Measurements from ENCODE around the gene IGFL3. TPM values are rescaled to one million over a fixed set of nuclear protein-coding genes. Genes with fewer than 3 reads are reported as not detected.
"Not testable (repeated sequence)": the region's sequence is repeated elsewhere in the genome, so short reads cannot be mapped to it uniquely, and the experiment has no call there.

The IGFL3 gene
- total RNA-seq, 6 experiments from 2014 or later = not detected

DNA sequence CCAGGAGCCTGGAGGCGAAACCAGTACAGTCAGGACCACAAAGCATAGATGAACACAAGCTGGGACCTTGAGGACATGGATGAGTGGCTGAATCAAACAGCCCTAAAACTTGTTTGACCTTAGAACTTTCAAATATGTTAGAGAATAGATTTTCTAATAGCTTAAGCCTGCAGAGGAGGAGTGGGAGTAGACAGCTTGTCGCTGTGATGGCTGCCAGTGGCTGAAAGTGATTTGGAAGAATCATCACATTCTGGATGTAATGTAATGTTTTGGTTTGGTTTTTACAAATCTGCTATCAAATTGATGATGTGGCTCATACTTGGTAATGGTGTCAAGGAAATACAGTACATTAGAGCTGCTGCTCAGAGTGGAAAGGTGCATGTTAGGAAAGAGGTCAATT is 12.0 kb downstream of the IGFL3 start:
- intact Hi-C loops (cut with DNase I) = no loop called here
- TF ChIP-seq POLR2A (IDR thresholded peaks at IDR 0.05) = no peak
- TF ChIP-seq, protein P1, sequence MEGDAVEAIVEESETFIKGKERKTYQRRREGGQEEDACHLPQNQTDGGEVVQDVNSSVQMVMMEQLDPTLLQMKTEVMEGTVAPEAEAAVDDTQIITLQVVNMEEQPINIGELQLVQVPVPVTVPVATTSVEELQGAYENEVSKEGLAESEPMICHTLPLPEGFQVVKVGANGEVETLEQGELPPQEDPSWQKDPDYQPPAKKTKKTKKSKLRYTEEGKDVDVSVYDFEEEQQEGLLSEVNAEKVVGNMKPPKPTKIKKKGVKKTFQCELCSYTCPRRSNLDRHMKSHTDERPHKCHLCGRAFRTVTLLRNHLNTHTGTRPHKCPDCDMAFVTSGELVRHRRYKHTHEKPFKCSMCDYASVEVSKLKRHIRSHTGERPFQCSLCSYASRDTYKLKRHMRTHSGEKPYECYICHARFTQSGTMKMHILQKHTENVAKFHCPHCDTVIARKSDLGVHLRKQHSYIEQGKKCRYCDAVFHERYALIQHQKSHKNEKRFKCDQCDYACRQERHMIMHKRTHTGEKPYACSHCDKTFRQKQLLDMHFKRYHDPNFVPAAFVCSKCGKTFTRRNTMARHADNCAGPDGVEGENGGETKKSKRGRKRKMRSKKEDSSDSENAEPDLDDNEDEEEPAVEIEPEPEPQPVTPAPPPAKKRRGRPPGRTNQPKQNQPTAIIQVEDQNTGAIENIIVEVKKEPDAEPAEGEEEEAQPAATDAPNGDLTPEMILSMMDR (IDR thresholded peaks at IDR 0.05) = no peak
- H3K4me3 ChIP-seq = no peak overlapping the region
- H3K9me3 ChIP-seq = no peaks in the 10 kb centered on the region
- no peaks in the 10 kb centered on the region for H3K4me1 ChIP-seq
- WGBS (ENCODE audit: insufficient coverage, low coverage, low lambda C conversion rate, missing lambda C conversion rate) = 49% methylated on average over 2 of the region's 2 CpGs
- H3K27ac ChIP-seq = no peak overlapping the region
- DNase-seq (no peak), ATAC-seq (no peak)
- H3K27me3 ChIP-seq = no peaks in the 10 kb centered on the region
- H3K36me3 ChIP-seq = no peaks in the 10 kb centered on the region

DNA sequence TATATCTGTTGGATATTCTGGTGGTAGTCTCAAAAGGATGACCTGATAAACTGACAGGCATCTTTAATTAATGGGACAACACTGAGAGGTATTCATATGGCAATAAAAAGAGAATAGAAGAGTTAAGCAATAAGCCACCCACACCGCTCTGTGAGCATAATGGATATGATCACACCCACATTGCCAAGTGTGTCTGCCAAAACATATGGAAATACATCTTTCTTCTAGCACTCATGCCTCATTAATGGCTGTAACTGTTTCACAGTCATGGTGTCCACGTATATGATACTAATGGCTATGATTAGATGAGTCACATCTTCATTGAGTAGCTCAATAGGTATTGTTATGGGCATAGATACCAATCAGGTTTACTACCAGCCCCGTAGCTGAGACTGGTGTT is 13.1 kb downstream of the IGFL3 start:
- no peak overlapping the region for H3K4me3 ChIP-seq
- H3K9me3 ChIP-seq = no peaks in the 10 kb centered on the region
- no peaks in the 10 kb centered on the region for H3K4me1 ChIP-seq
- ATAC-seq = no peak
- DNase-seq = no peak
- WGBS (ENCODE audit: insufficient coverage, low coverage, low lambda C conversion rate, missing lambda C conversion rate) = 50% methylated on average over 3 of the region's 3 CpGs
- intact Hi-C loops (cut with DNase I) = no loop called here
- no peaks in the 10 kb centered on the region for H3K27me3 ChIP-seq
- TF ChIP-seq POLR2A (IDR thresholded peaks at IDR 0.05) = no peak
- TF ChIP-seq, protein P1 (IDR thresholded peaks at IDR 0.05) = no peak
- H3K36me3 ChIP-seq = no peaks in the 10 kb centered on the region
- H3K27ac ChIP-seq = no peak overlapping the region

DNA sequence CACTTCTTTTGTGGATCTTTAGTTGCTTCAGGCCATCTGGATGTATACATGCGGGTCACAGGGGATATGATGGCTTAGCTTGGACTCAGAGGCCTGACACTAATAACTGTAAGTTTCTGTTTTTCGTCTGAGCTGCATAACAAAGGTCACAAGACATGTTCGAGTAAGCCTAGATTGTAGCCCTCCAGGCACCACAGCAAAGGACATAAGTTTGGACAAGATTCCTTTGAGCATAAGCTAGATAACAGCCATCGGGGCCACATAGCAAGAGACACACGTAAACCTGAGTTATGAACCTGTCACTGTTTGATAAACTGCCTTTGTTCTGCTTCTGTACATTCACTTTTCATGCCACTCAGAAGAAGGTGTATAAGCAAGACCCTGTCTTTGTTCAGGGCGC is 14.6 kb downstream of the IGFL3 start:
- H3K9me3 ChIP-seq = no peaks in the 10 kb centered on the region
- H3K4me1 ChIP-seq = no peaks in the 10 kb centered on the region
- intact Hi-C loops (cut with DNase I) = no loop called here
- WGBS (ENCODE audit: insufficient coverage, low coverage, low lambda C conversion rate, missing lambda C conversion rate) = 47% methylated on average over 5 of the region's 6 CpGs
- DNase-seq (no peak), ATAC-seq (no peak)
- no peaks in the 10 kb centered on the region for H3K27me3 ChIP-seq
- no peak overlapping the region for H3K27ac ChIP-seq
- no peaks in the 10 kb centered on the region for H3K36me3 ChIP-seq
- TF ChIP-seq, protein P1 (IDR thresholded peaks at IDR 0.05) = no peak
- TF ChIP-seq POLR2A (IDR thresholded peaks at IDR 0.05) = no peak
- H3K4me3 ChIP-seq = no peak overlapping the region

DNA sequence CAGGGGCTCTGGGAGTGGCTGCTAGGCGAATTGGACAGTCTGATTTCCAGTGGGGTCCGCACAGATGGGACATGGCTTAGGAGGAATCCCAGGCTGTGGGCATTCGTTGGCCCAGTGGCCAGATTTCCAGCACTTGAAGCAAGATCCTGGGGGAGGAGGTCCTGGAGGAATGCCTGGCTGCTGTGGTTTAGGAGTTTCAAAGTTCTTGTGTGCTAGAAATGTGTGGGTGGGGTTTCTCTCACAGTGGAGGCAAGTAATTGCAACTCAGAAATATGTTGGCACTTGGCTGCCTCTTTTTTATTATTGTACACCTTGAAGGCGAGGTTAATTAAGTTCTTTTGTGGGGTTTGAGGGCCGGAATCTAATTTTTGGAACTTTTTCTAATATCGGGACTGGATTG is 17.1 kb downstream of the IGFL3 start:
- intact Hi-C loops (cut with DNase I) = no loop called here
- no peaks in the 10 kb centered on the region for H3K9me3 ChIP-seq
- no peak overlapping the region for H3K4me3 ChIP-seq
- H3K4me1 ChIP-seq = no peaks in the 10 kb centered on the region
- ATAC-seq = no peak
- no peak overlapping the region for H3K27ac ChIP-seq
- no peak for DNase-seq
- no peaks in the 10 kb centered on the region for H3K36me3 ChIP-seq
- TF ChIP-seq, protein P1 (IDR thresholded peaks at IDR 0.05) = no peak
- no peak for TF ChIP-seq POLR2A (IDR thresholded peaks at IDR 0.05)
- WGBS (ENCODE audit: insufficient coverage, low coverage, low lambda C conversion rate, missing lambda C conversion rate) = 62% methylated on average over 3 of the region's 6 CpGs
- H3K27me3 ChIP-seq = no peaks in the 10 kb centered on the region

DNA sequence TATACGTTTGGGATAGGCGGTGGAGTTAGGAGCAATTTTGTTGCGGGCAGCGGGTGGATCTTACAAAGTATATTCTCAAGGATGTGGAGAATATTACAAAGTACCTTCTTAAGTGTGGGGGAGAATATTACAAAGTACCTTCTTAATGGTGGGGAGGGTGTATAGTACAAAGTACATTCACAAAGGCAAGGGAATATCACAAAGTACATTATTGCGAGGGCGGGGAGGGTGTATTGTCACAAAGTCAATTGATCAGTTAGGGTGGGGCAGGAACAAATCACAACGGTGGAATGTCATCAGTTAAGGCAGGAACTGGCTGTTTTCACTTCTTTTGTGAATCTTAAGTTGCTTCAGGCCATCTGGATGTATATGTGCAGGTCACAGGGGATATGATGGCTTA is 22.2 kb downstream of the IGFL3 start:
- H3K36me3 ChIP-seq; H3K4me3 ChIP-seq; H3K27ac ChIP-seq; ATAC-seq; H3K9me3 ChIP-seq; intact Hi-C loops (cut with DNase I); H3K27me3 ChIP-seq; H3K4me1 ChIP-seq; DNase-seq: not testable (repeated sequence)
- WGBS (ENCODE audit: insufficient coverage, low coverage, low lambda C conversion rate, missing lambda C conversion rate) = 76% methylated on average over 7 of the region's 7 CpGs

All from right lobe of liver (tissue), 6 donors.